NK-92 (cell line): ENCODE results near the gene VSTM4.

Experiments
- DNase-seq: peaks from one replicate; lab custom pipeline; 2025; ENCODE audit not compliant: unreplicated experiment; lab: John Stamatoyannopoulos, UW

The VSTM4 gene

DNA sequence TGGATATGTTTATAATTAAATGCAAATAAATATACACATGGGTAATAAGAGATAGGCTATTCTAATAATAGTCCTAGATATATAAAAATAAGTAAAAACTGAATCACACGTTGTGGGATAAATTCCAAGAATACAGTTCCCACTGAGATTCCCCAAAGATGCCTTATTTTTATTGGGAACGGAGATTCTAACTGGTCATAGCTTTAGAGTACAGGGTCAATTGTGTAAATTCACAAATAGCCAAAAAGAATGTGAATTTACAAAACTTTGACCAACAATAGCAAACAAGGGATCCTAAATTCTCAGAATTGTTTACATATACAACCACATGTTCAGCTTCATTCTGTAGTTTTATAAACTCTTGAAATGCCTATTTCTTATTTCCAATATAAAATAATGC, 65.0 kb downstream of the VSTM4 start:
- no peak for DNase-seq

DNA sequence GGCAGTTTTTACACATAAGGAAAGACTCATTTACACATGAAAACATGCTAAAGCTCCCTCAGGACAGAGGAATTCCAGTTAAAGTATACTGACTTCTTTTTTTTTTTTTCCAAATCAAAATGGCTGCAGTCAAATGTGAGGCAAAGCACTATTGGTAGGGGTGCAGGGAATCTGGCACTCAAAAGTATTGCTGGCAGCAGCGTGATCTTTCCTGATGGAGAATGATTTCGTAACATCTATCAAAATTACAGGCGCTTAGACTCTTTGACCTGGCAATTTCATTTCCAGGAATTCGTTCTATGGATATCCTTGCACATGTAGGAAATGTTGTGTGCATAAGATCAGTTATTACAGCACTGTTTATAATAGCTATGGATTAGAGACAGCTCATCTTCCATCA, 65.7 kb downstream of the VSTM4 start:
- DNase-seq, result no peak

DNA sequence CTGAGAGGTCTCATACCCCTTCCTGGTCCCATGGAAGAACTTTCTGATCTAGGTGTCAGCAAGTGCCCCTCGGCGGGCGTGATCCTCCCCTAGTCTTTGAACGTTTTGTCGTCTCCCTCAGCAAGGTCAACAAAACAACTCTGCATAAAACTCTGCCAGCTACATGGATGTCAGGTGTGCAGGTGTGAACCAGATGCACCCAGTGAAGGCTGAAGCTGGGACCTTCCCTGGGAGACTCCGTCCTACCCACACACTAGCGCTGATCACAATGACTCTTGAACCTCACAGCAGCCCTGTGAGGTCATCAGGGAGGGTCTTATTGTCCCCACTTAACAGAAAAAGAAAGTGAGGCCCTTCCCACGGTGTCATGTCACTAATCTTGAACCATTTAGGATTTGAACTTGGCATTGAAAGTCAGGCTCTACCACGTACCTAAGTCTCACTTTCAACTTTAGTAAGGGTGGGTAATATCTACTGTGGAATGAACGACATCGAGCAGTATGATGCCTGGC, 68.1 kb downstream of the VSTM4 start:
- DNase-seq, result no peak

DNA sequence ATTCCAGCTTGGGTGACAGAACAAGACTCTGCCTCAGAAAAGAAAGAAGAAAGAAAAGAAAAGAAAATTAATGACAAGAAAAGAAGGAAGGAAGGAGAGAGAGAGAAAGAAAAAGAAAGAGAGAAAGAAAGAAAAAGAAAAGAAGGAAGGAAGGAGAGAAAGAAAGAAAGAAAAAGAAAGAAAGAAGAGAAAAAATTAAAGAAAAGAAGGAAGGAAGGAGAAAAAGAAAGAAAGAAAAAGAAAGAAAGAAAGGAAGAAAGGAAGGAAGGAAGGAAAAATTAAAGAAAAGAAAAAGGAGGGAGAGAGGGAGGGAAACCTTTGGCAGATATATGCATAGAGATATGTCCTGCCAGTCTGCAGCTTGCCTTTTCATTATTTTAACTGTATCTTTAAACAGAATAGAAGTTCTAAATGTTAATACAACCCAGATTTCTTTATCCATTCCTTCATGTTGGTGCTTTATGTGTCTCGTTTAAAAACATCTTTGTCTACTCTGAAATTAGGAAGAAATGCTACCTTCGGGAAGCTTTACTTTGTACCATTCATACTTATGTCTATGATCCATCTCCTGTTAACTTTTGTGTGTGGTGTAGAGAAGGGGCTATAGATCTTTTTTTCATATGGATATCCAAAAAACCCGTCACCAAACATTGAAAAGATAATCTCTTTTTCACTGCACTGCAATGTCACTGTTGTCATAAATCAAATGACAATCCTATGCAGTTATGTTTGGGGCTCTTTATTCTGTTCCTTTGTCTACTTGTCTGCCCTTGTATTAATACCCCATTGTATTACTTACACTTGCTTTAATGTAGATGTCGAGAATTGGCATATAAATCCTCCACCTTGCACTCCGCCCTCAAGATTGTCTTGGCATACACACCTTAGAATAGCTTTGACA, 70.8 kb downstream of the VSTM4 start:
- DNase-seq, result no peak

DNA sequence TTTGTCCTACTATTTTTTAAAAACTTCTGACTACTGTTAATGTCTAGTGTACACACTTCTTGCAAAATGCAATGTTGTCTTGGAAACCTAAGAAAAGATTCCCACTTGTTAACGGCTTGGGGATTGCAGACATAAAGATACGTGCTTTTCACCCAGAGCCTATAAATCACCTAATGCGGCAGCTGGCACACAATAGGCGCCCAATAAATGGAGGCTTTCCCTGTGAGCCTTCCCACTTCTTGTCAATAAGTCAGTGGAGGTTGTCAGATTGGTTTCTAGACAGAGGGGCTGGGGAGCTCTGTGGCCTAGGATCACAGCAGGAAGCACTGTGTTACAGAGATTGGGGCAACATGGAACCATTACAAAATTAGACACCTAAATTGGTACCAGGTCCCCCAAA, 74.7 kb downstream of the VSTM4 start:
- DNase-seq, result no peak

DNA sequence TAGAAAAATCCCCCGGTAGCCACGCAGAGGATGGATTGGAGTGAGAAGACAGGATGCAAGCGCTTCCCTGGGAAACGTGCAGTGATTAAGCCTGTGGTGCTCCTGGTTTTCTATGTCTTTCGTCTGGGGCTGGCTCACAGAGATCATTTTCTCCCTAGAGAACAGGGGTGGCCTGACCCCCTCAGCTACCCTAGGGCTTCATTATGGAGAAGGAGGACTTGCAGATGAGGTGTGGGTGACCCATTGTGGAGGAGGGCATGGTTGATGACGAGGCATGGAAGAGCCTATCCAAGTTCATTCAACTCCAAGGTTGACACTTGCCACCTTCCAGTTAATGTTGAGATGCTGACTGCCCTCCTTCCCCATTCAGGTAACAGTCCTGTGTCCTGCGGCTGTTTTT, 75.9 kb downstream of the VSTM4 start:
- no peak for DNase-seq

DNA sequence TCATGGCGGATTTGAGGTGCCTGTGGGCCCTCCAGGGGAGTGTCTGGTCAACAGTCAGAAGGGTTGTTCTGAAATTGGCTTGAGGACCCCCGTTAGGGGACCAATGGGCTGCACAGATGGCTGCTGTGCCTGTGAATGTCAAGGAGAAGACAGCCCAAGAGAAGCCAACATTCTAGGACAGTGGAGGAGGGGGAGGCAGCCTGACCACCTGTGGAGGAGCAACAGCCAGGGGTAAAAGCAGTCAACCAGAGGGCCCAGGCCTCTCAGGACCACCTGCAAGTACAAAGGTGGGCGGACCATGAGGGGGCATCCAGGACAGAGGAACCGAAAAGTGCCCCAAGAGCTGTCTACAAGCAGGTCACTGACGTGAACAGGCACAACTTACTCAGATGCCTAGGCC, 76.6 kb downstream of the VSTM4 start:
- DNase-seq, result no peak

DNA sequence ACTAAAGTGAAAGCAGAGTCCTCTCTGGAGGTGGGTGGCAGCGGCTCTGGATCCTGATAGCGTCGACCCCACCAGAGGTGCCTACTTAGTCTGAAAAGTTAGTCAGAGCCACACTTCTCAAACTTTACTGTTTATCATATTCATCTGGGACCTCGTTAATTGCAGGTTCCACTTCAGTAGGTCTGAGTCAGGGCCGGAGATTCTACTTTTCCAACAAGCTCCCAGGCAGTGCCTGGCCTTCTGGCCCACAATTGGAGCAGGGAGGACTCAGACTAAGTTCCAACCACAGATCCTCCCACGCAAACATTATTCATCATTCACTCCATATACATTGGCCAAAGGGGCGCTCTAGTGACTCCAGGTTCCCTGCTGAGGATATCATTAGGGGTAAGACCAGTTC, 78.1 kb downstream of the VSTM4 start:
- DNase-seq, result no peak

DNA sequence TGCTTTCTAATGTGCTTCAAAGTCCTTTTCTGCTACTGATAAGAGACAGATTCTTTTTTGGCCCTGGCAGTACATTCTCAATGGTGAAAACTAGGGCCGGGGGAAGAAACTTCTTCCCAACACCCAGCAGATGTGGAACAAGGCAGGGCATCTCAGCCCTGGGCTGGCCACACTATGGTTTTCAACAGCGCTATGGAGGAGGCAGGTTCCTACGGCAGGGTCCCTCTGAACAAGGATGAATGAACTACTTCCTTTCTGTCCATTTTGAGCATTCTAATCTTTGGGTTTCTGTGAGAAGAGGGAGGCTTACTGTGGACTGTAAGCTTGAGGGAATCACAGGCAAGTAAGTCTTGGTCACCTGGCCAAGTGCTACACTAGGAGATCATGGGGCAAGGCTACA, 78.7 kb downstream of the VSTM4 start:
- no peak for DNase-seq

DNA sequence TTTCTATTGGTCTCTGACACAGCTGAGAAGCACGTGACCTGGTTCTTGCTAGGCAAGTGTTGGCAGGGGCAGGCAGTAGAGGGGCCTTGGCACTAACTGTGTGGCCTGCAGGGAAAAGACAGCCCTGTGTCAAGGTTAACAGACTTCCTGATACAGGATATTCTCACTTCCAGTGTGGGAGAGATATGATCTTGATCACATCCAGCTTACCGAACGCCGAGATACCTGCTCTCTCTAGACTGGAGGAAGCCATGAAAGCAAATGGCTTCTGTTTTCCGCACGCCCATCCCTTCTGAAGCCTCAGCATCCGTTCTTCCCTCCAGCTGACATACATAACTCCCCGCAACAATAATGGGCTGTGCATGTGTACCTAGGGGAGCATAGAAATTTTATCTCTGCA, 79.4 kb downstream of the VSTM4 start:
- no peak for DNase-seq

DNA sequence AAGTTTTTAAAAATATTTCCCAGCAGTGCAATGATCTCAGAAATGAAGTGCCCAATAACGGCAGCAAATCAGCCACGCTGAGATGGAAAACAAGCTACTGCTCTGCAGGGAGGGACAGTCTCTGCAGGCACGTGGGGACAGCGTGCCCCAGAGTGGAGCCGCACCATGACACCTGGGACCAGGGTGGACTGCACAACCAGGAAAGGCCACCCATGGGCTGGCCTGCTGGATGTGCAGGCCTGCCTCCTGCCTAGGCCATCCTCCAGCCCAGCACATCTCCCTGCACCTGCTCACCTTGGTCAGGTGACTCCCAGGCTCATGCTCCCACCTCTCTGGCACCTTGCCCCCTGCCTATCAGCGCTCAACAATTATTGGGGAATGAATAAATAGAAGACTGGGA, 80.4 kb downstream of the VSTM4 start:
- DNase-seq, result no peak

DNA sequence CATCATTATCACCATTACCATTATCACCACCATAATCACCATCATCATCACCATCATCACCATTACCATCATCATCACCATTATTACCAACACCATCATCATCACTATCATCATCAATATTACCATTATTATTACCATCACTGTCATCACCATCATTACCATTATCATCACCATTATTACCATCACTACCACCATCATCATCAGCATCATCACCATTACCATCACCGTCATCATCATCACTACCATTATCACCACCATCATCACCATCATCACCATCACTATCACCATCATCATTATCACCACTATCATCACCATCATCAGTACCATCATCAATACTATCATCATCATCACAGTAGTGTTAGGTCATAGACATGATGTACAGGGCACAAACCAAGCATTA, 81.4 kb downstream of the VSTM4 start:
- no peak for DNase-seq

DNA sequence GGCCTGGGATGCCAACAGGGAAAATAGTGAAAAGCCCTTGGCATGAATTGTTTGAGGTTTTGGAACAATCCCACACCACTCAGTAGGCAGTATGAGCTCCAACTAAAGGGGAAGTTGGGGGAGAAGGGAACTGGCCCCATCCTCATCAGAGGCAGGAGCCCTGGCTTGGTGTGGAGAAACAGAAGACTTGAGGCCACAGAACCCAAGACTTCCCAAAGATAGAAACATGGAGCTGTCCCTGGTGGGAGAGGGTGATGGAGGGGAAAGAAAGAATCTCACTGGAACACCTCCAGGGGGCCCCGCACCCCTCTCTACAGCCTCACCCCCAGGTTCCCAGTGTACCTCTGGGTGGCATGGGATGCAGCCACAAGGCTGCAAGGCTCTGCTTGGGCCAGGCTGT, 85.7 kb downstream of the VSTM4 start:
- DNase-seq, result no peak

DNA sequence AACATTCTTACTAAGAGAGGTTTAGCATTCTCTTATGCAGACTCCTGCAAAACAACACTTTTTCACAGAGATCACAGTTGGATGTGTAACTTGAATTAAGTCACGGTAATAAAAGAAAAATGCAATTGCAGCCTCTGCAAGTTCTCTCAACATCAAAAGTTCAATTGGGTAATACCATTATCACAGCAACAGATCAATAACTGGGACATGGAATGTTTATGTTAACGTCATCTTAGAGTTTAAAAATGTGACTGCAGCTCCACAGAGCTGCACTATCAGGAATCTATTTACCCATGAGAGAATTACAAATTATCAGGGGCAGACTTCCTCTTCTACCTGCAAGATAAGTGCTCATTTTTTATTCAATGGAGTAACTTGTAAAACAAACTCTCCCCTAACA, 86.7 kb downstream of the VSTM4 start:
- no peak for DNase-seq

DNA sequence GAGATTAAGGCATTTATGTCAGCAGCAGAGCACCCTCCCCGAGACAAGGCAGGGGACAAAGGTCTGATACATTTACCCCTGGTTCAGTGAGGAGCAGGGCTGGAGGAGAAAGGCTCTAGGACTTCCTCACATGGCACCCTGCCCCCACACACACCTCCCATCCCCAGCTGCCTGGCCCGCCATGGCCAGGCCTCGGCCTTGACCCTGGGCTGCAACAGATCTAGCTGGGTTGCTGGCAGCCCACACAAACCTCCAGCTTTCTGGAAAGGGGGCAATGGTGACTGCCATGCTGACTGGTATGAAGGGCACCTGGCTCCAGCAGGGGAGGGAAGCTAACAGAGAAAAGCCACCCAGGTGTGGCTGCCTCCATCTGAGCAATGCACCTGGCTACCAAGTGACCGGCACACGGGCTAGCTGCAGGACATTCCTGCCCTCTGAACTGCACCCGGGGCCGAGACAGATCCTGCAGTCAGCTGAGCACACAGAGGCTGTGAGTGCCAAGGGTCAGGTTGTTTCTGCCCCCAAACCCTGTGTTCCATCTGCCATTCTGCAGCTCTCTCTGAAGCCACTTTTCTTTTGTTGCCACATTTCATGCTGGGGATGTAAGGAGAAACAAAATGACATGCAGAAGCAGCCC, 89.9 kb downstream of the VSTM4 start:
- DNase-seq, result no peak

DNA sequence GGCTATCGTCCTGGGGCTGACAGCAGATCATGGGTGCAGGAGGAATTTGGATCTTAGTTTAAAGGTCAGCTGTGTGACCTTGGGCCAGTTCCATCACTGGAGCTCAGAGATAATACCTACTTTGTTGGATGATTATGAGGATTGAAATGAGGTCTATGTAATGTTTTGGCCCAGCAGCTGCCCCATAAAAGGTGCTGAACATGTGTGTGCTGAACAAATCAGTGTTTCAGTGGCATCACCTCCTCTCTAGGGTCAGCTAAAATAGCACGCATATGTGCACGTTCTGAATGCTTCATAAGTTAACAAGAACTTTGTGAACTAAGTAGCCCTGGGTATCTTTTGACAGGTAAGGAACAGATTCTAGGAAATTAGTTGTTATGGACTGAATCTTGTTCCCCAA, 90.8 kb downstream of the VSTM4 start:
- DNase-seq, result no peak

DNA sequence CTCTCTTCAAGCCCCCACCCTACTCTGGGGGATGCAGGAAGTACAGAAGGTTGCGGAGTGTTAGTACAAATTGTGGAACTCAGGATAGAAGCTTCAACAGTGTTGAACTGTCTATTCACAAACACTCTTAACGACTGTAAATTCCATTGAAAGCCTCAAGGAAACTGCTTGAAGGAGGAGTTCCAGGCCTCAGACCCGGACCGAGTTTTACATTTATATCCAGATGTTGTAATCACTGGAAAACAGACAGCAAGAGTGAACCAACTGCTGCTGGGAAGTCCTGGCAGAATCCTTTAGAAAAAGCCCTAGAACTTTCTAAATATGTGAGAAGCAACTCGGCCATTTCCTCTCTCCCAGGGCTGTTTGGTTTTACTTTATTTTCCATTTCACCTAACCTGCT, 91.6 kb downstream of the VSTM4 start:
- no peak for DNase-seq

DNA sequence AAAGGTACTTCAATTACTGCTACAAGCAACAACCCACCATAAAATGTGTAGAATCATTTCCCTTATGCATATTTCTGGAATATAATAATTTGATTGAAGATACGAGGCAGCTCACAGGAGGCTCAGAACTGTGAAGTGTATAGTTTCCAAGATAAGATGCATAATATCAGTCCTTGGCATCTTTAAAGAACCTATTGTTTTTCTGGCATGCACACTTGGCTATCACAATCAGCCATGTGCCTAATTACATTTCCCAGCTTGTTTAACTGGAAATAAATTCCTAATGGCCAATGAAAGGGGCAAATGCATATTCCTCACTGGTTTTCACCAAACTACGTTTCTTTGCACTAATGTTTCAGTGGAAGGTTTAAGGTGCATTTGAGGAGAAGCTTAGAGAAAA, 92.3 kb downstream of the VSTM4 start:
- DNase-seq, result no peak

DNA sequence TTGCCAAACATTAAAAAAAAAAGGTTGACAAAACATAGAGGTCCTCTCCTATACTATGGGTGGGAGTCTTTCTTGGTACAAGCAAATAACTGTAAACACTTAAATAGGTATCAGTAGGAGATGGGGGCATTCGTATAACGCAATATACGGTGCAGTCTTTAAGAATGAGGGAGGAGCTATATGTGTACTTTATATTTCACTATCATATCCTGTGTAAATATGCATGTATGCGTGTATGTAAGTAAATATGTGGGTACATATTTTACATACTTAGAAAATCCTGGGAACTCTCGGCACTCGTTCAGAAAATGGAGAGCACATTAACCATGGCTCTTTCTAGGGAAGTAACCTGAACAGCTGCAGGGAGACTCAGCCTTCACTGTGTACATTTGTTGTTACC, 93.6 kb downstream of the VSTM4 start:
- DNase-seq, result no peak

DNA sequence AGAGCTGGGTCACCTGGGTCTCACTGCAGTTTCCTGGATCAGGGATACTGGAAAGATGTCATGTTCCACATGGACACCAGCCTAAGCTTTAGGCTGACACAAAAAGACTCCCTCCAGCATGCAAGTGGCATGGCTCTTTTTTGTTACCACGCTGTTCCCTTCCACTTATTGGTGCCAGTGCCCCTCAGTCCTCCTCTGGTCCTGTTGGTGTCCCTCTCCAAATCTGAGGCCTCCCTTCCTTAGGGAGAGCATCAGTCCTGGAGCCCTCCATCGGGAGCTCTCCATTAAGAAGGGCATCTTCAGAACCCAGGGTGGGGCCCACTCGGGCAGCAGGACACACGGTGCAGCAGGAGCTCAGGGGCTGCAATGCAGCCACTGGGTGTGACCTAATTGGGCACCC, 99.6 kb downstream of the VSTM4 start:
- no peak for DNase-seq

DNA sequence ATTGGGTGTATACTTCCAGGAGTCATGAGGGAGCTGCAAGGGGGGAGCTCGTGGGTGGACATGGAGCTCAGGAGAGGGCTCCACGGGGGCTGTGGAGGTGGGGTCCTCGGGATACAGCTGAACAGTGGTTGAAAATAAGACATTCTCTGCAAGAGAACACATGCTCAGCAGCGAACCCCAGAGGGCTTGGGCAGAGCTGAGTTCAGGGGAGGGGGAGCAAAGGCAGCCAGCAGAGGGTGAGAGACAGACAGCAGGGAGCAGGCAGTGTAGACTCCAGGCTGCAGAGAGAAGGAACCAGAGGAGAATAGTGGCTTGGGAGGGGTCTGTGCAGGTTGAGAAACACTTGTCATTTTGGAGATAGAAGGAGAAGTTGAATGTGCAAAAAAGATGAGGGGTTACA, 102.7 kb downstream of the VSTM4 start:
- no peak for DNase-seq

DNA sequence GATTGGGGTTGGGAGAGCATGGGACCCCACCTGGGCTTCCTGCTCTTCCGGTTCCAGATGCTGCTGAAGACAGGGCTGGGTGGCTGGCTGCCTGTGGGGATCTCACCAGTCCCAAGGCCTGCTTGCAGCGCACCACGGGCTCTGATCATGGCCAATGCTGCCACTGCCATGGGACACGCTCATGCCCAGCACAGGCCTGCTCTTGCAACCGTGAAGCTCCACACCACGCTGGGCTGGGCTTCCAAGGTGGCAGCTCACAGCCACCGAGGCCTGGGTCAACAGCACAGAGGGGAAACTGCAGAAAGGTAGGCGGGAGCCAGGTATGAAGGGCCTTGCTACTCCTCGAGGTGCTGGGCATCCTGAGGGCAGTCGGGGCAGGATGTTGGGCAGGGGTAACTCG, 103.6 kb downstream of the VSTM4 start:
- DNase-seq, result no peak

DNA sequence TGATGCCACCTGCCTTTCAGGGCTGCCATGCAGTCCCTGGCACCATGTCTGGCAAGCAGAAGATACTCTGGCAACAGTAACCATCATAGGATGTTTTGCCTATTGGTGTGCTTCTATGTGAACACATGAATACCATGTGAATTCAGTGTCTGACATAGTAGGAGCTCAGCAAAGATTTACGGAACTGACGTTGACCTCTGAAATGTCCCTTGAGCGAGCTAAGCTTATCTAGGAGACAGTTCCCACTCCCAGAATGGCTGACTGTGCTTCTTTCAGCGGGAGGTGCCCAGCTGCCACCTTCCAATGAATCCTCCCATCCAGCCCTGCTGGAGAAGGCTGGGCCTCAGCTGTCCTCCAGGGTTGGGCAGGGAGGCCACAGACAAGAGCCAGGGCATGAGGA, 104.5 kb downstream of the VSTM4 start:
- DNase-seq, result no peak
